Neural crest cell (in vitro differentiated cells): ENCODE measurements around the gene ARMS2. TPM values are rescaled to one million over a fixed set of nuclear protein-coding genes. Genes with fewer than 3 reads are reported as not detected.

Experiments
- DNase-seq: peaks from one replicate; pipeline ENCODE4 v3.0.0; 2021; ENCODE audit warnings: low read depth, mixed read lengths, low spot score
- H3K27ac Mint-ChIP-seq: one replicate; pipeline ENCODE4 v1.8.0; 2021; ENCODE audit warnings: mild to moderate bottlenecking, mixed read lengths; ENCODE audit not compliant: unreplicated experiment
- H3K27me3 Mint-ChIP-seq: 2 replicates; pipeline ENCODE4 v1.8.0; 2021; ENCODE audit warnings: low read depth, mild to moderate bottlenecking, mixed read lengths
- H3K36me3 Mint-ChIP-seq: 2 replicates; pipeline ENCODE4 v1.8.0; 2021; ENCODE audit warnings: low read depth, mild to moderate bottlenecking, mixed read lengths
- H3K4me1 Mint-ChIP-seq: 2 replicates; pipeline ENCODE4 v1.8.0; 2021; ENCODE audit warnings: mixed read lengths
- H3K4me3 Mint-ChIP-seq: one replicate; pipeline ENCODE4 v1.8.0; 2021; ENCODE audit warnings: mild to moderate bottlenecking, mixed read lengths
- H3K9me3 Mint-ChIP-seq: 2 replicates; pipeline ENCODE4 v1.8.0; 2021; ENCODE audit warnings: mixed read lengths
- microRNA-seq: library from miRNA; unstranded; fragments of <30 nt; microRNA quantifications from one replicate; pipeline ENCODE4, GENCODE V29; 2020
- total RNA-seq: library from RNA; stranded (reverse); gene quantifications from 2 replicates; pipeline ENCODE4 v1.2.1, GENCODE V29; 2021
- TF ChIP-seq, protein P1 (sequence below): fragments of 200-600 bp; sonication (generic); conservative IDR thresholded peaks from 2 replicates; pipeline ENCODE4 v1.5.0; 2021; ENCODE audit warnings: antibody characterized with exemption, mild to moderate bottlenecking

ARMS2 gene
- total RNA-seq, 1 donor from 2014 or later: not detected

DNA sequence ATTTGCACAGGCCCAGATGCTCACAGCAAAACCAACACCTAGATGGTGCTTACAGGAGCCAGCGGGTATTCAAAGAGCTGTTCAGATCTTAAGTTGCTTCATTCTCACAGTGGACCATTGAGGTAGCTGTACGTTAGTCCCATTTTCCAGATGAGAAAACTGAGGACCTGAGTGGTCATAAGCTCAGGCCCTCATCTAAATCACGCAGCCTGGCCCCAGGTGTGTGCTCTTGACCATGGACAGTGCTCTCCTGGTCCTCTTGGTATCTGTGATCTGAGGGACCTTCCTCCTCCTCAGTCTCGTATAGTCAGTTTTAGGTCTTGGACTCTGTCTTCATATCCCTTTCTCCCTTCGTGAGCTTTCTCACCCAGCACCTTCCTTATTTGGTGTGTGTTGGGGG lies 50.6 kb downstream of the ARMS2 start:
- Mint-ChIP-seq H3K27me3 (no peaks in the 10 kb centered on the region), H3K4me3 (no peak overlapping the region), H3K27ac (peak overlapping the region; percentile 62), H3K4me1 (peaks cover 6% of the 10 kb centered on the region), H3K36me3 (no peaks in the 10 kb centered on the region), H3K9me3 (no peaks in the 10 kb centered on the region)
- no peak for DNase-seq
- TF ChIP-seq, protein P1, sequence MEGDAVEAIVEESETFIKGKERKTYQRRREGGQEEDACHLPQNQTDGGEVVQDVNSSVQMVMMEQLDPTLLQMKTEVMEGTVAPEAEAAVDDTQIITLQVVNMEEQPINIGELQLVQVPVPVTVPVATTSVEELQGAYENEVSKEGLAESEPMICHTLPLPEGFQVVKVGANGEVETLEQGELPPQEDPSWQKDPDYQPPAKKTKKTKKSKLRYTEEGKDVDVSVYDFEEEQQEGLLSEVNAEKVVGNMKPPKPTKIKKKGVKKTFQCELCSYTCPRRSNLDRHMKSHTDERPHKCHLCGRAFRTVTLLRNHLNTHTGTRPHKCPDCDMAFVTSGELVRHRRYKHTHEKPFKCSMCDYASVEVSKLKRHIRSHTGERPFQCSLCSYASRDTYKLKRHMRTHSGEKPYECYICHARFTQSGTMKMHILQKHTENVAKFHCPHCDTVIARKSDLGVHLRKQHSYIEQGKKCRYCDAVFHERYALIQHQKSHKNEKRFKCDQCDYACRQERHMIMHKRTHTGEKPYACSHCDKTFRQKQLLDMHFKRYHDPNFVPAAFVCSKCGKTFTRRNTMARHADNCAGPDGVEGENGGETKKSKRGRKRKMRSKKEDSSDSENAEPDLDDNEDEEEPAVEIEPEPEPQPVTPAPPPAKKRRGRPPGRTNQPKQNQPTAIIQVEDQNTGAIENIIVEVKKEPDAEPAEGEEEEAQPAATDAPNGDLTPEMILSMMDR: no peak

DNA sequence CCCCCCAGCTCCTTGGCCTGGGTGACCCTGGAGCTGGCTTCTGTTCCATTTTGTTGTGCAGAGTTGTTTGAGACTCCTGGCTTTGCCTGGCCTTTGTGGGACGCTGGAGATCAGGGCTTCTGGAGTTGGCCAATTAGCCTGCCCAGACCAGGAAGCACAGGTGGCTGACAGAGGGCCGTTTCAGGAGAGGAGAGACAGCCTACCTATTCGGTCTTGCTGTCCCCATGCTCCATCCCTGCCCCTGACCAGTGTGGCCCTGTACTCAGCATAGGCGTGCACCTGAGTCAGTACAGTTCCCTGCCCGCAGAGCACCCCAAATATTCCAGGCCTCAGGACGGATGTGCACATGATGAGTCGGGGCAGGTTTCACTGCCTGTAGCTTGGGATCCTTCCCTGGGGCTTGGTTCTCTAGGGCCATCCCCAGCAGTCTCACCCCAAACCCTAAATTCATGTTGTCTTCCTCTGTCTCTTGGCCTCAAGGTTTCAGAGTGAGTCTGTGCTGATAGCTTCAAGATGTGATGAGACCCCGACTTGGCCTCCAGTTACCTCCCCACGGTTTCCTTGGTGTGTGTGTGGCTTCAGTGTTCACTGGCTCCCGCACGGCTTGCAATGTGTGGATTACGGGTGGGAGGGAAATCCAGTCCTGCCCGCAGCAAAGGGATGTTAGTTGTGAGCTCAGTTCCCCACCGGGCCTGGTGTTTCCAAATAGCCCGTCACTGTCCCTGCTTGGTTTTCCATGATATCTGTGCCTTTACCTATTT lies 51.6 kb downstream of the ARMS2 start:
- H3K27ac Mint-ChIP-seq: peak overlapping the region; percentile 35
- peaks cover 6% of the 10 kb centered on the region for H3K4me1 Mint-ChIP-seq
- no peaks in the 10 kb centered on the region for H3K36me3 Mint-ChIP-seq
- H3K9me3 Mint-ChIP-seq: no peaks in the 10 kb centered on the region
- H3K27me3 Mint-ChIP-seq: no peaks in the 10 kb centered on the region
- TF ChIP-seq, protein P1: no peak
- no peak overlapping the region for H3K4me3 Mint-ChIP-seq
- DNase-seq: no peak

Small RNAs within 50 kb of the gene (microRNA-seq; reads per million reads assigned to microRNA genes)
- gene MIR3941: not detected

Other genes starting within 250 kb of the ARMS2 start
- gene BTBD16, start 183.4 kb upstream of the ARMS2 start, total RNA-seq: not detected in 2 replicates
- gene PLEKHA1, start 79.9 kb upstream of the ARMS2 start, total RNA-seq: 20.6 and 21.7 TPM in 2 replicates
- gene HTRA1, start 6.9 kb downstream of the ARMS2 start, total RNA-seq: 8.2 and 9.0 TPM in 2 replicates
- gene DMBT1, start 106.1 kb downstream of the ARMS2 start, total RNA-seq: not detected in 2 replicates
- gene C10orf120, start 245.2 kb downstream of the ARMS2 start, total RNA-seq: not detected in 2 replicates